ENCODE data around the gene LRRN2.
"Not testable (repeated sequence)": the region's sequence is repeated elsewhere in the genome, so short reads cannot be mapped to it uniquely, and the experiment has no call there.

LRRN2 gene

GRCh38 chr1:204629459-204629858, 56.1 kb downstream of the LRRN2 start:
- not testable (repeated sequence) for DNase-seq (ENCODE audit: low spot score)

GRCh38 chr1:204628868-204629267, 56.7 kb downstream of the LRRN2 start:
- DNase-seq (ENCODE audit: low spot score), result no peak

GRCh38 chr1:204627436-204627835, 58.1 kb downstream of the LRRN2 start:
- DNase-seq (ENCODE audit: low spot score), result no peak

GRCh38 chr1:204626381-204626780, 59.2 kb downstream of the LRRN2 start:
- no peak for DNase-seq (ENCODE audit: low spot score)

- no peak for DNase-seq (ENCODE audit: low spot score)
Measured at GRCh38 chr1:204624631-204625216, 60.8 kb downstream of the LRRN2 start.

GRCh38 chr1:204623894-204624361, 61.6 kb downstream of the LRRN2 start:
- DNase-seq (ENCODE audit: low spot score), result no peak

- DNase-seq (ENCODE audit: low spot score), result peak; percentile 39
Measured at GRCh38 chr1:204623365-204623893, 62.1 kb downstream of the LRRN2 start.

GRCh38 chr1:204621996-204622395, 63.5 kb downstream of the LRRN2 start:
- DNase-seq (ENCODE audit: low spot score), result no peak

- no peak for DNase-seq (ENCODE audit: low spot score)
Measured at GRCh38 chr1:204621396-204621795, 64.1 kb downstream of the LRRN2 start.

GRCh38 chr1:204619721-204620120, 65.8 kb downstream of the LRRN2 start:
- no peak for DNase-seq (ENCODE audit: low spot score)

- DNase-seq (ENCODE audit: low spot score), result no peak
Measured at GRCh38 chr1:204618148-204618760, 67.3 kb downstream of the LRRN2 start.

- DNase-seq (ENCODE audit: low spot score), result no peak
Measured at GRCh38 chr1:204617256-204618147, 68.0 kb downstream of the LRRN2 start.

- DNase-seq (ENCODE audit: low spot score), result no peak
Measured at GRCh38 chr1:204616641-204617040, 68.9 kb downstream of the LRRN2 start.

GRCh38 chr1:204615881-204616280, 69.7 kb downstream of the LRRN2 start:
- no peak for DNase-seq (ENCODE audit: low spot score)

- DNase-seq (ENCODE audit: low spot score), result no peak
Measured at GRCh38 chr1:204613636-204614035, 71.9 kb downstream of the LRRN2 start.

GRCh38 chr1:204612326-204612725, 73.2 kb downstream of the LRRN2 start:
- DNase-seq (ENCODE audit: low spot score), result no peak

- DNase-seq (ENCODE audit: low spot score), result no peak
Measured at GRCh38 chr1:204611036-204611435, 74.5 kb downstream of the LRRN2 start.

GRCh38 chr1:204607910-204608309, 77.6 kb downstream of the LRRN2 start:
- no peak for DNase-seq (ENCODE audit: low spot score)

GRCh38 chr1:204605791-204606190, 79.7 kb downstream of the LRRN2 start:
- DNase-seq (ENCODE audit: low spot score), result no peak

- no peak for DNase-seq (ENCODE audit: low spot score)
Measured at GRCh38 chr1:204602871-204603542, 82.5 kb downstream of the LRRN2 start.

GRCh38 chr1:204602111-204602579, 83.4 kb downstream of the LRRN2 start:
- no peak for DNase-seq (ENCODE audit: low spot score)

GRCh38 chr1:204600968-204601367, 84.6 kb downstream of the LRRN2 start:
- DNase-seq (ENCODE audit: low spot score), result no peak

Measured in AG08396 (cell line).